Calu3 (cell line): ENCODE results near the gene SPR. TPM values are rescaled to one million over a fixed set of nuclear protein-coding genes. Genes with fewer than 3 reads are reported as not detected.

Source experiments
- BruUV-seq: library from RNA; stranded (reverse); fragments of 400-500 nt; replicated peaks from 2 replicates; lab custom pipeline; 2021; lab: Mats Ljungman, UMichigan
- CTCF ChIA-PET: fragments of 300-600 bp; sonication (Branson Sonifier 250); formaldehyde crosslinking; loops from one replicate; lab custom pipeline; 2022; ENCODE audit warnings: antibody characterized with exemption; lab: Charles Lee
- DNase-seq: peaks from one replicate; pipeline ENCODE4 v3.0.0; 2022
- H3K27ac Mint-ChIP-seq: one replicate; pipeline ENCODE4 v1.8.0; 2022; ENCODE audit warnings: mixed read lengths; ENCODE audit not compliant: unreplicated experiment
- H3K27me3 Mint-ChIP-seq: one replicate; pipeline ENCODE4 v1.8.0; 2022; ENCODE audit warnings: mixed read lengths; ENCODE audit not compliant: unreplicated experiment
- H3K36me3 Mint-ChIP-seq: one replicate; pipeline ENCODE4 v1.8.0; 2022; ENCODE audit warnings: mild to moderate bottlenecking, moderate library complexity, mixed read lengths; ENCODE audit not compliant: insufficient read depth, unreplicated experiment
- H3K4me1 Mint-ChIP-seq: one replicate; pipeline ENCODE4 v1.8.0; 2022; ENCODE audit warnings: mild to moderate bottlenecking, low read depth, mixed read lengths; ENCODE audit not compliant: unreplicated experiment
- H3K4me3 Mint-ChIP-seq: one replicate; pipeline ENCODE4 v1.8.0; 2022; ENCODE audit warnings: mild to moderate bottlenecking, low read depth, moderate library complexity, mixed read lengths; ENCODE audit not compliant: unreplicated experiment
- H3K9me3 Mint-ChIP-seq: one replicate; pipeline ENCODE4 v1.8.0; 2022; ENCODE audit warnings: low read depth, mixed read lengths; ENCODE audit not compliant: unreplicated experiment
- intact Hi-C: fragments of 100-400 bp; cut with micrococcal nuclease; formaldehyde crosslinking; loops from one replicate; pipeline ENCODE4 v1.10.0; 2022; ENCODE audit not compliant: unreplicated experiment
- total RNA-seq: library from RNA; stranded (reverse); gene quantifications from 2 replicates; pipeline ENCODE4 v1.2.3, GENCODE V29; 2022
- TF ChIP-seq, protein P1 (sequence below): fragments of 200-600 bp; IDR thresholded peaks from one replicate; pipeline ENCODE4 v1.8.0; 2022; ENCODE audit warnings: antibody characterized with exemption; ENCODE audit not compliant: unreplicated experiment

SPR gene
- total RNA-seq, 1 experiment from 2014 or later = 71.1 TPM

DNA sequence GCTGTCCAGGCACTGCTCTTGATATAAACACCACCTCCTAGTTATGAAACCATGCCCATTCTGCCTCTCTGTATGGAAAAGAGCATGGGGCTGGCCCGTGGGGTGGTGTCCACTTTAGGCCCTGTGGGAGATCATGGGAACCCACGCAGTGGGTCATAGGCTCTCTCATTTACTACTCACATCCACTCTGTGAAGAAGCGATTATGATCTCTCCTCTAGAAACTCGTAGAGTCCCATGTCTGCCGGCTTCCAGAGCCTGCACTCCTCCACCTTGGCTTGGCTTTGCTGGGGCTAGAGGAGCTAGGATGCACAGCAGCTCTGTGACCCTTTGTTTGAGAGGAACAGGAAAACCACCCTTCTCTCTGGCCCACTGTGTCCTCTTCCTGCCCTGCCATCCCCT, 46.0 kb downstream of the SPR start:
- H3K27me3 Mint-ChIP-seq = peaks cover 32% of the 10 kb centered on the region
- intact Hi-C loops = no loop called here

GRCh38 chr2:72933646-72934151, 46.5 kb downstream of the SPR start:
- no peaks in the 10 kb centered on the region for H3K4me1 Mint-ChIP-seq
- H3K27me3 Mint-ChIP-seq = peaks cover 37% of the 10 kb centered on the region
- DNase-seq = no peak

More for the DNA sequence above, 46.0 kb downstream of the SPR start:
- DNase-seq = no peak
- no TSS peak for BruUV-seq
- H3K9me3 Mint-ChIP-seq = no peaks in the 10 kb centered on the region
- peaks cover 4% of the 10 kb centered on the region for H3K36me3 Mint-ChIP-seq
- H3K4me3 Mint-ChIP-seq = no peak overlapping the region
- no peak overlapping the region for H3K27ac Mint-ChIP-seq
- TF ChIP-seq, protein P1, sequence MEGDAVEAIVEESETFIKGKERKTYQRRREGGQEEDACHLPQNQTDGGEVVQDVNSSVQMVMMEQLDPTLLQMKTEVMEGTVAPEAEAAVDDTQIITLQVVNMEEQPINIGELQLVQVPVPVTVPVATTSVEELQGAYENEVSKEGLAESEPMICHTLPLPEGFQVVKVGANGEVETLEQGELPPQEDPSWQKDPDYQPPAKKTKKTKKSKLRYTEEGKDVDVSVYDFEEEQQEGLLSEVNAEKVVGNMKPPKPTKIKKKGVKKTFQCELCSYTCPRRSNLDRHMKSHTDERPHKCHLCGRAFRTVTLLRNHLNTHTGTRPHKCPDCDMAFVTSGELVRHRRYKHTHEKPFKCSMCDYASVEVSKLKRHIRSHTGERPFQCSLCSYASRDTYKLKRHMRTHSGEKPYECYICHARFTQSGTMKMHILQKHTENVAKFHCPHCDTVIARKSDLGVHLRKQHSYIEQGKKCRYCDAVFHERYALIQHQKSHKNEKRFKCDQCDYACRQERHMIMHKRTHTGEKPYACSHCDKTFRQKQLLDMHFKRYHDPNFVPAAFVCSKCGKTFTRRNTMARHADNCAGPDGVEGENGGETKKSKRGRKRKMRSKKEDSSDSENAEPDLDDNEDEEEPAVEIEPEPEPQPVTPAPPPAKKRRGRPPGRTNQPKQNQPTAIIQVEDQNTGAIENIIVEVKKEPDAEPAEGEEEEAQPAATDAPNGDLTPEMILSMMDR = no peak
- CTCF ChIA-PET = interaction anchor here (0.7 to 1.2 kb wide), 3 partner anchors 40 to 42 kb away, joined by 3 to 5 read pairs (median 3); no protein-coding TSS in a partner anchor
- no peaks in the 10 kb centered on the region for H3K4me1 Mint-ChIP-seq

DNA sequence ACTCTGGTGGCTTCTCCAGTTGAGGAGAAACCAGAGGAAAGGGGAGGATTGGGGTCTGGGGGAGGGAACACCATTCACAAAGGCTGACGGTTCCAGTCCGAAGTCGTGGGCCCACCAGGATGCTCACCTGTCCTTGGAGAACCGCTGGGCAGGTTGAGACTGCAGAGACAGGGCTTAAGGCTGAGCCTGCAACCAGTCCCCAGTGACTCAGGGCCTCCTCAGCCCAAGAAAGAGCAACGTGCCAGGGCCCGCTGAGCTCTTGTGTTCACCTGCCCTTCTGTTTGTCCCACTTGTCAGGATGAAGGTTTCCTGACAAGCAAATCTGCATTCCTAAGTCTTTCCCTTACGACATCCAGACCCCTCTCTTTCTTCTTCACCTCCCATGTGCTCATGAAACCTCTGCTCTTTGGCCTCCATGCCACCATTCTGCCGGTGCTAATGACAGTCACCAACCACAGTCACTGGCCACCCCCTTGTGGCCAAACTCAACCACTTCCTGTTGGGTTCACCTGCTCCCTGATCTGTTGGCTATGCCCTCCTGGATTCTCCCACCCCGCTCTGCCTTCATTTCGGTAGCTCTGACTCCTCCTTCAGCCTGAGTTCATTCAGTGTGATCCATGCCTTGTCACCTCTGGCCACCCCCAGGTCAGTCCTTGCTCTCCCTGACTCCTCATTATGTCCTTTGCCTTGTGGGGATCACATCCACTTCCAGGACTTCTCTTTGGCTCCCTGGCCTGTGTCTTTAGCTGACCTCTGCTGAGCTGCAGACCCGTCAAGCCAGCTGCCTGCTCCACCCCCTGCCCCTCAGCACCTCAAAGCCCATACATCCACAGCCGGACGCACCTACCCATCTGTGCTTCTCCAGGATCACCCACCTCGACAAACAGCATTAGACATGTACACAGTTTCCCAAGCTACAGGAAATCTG, 47.7 kb downstream of the SPR start:
- peak; percentile 64 for DNase-seq
- Mint-ChIP-seq H3K36me3 (peaks cover 4% of the 10 kb centered on the region), H3K27ac (no peak overlapping the region), H3K4me1 (no peaks in the 10 kb centered on the region), H3K9me3 (no peaks in the 10 kb centered on the region), H3K27me3 (peaks cover 39% of the 10 kb centered on the region), H3K4me3 (no peak overlapping the region)
- CTCF ChIA-PET = interaction anchor here (0.6 to 2.2 kb wide), 3 partner anchors 10 to 132 kb away, joined by 3 to 19 read pairs (median 3); no protein-coding TSS in a partner anchor
- no TSS peak for BruUV-seq
- intact Hi-C loops = loop anchor here (1.0 kb wide), 1 partner anchor 42 kb away; no protein-coding TSS in a partner anchor
- TF ChIP-seq, protein P1 = peak; percentile 58

More at GRCh38 chr2:72933646-72934151, 46.5 kb downstream of the SPR start:
- Mint-ChIP-seq H3K4me3 (no peak overlapping the region), H3K9me3 (no peaks in the 10 kb centered on the region), H3K36me3 (peaks cover 4% of the 10 kb centered on the region), H3K27ac (no peak overlapping the region)
- TF ChIP-seq, protein P1 = no peak
- BruUV-seq = no TSS peak
- CTCF ChIA-PET = interaction anchor here (0.9 to 2.2 kb wide), 3 partner anchors 40 to 43 kb away, joined by 3 to 19 read pairs (median 5); no protein-coding TSS in a partner anchor
- intact Hi-C loops = no loop called here

- no peak overlapping the region for H3K27ac Mint-ChIP-seq
- CTCF ChIA-PET = interaction anchor here (1.1 to 2.2 kb wide), 2 partner anchors 10 to 42 kb away, joined by 3 to 19 read pairs; no protein-coding TSS in a partner anchor
- DNase-seq = no peak
- no TSS peak for BruUV-seq
- intact Hi-C loops = loop anchor here (1.0 kb wide), 1 partner anchor 42 kb away; no protein-coding TSS in a partner anchor
- H3K4me3 Mint-ChIP-seq = no peak overlapping the region
- H3K4me1 Mint-ChIP-seq = no peaks in the 10 kb centered on the region
- peaks cover 4% of the 10 kb centered on the region for H3K36me3 Mint-ChIP-seq
- H3K27me3 Mint-ChIP-seq = peaks cover 39% of the 10 kb centered on the region
- no peaks in the 10 kb centered on the region for H3K9me3 Mint-ChIP-seq
- TF ChIP-seq, protein P1 = no peak
Observed at GRCh38 chr2:72935611-72935957, 48.4 kb downstream of the SPR start.
